Tibial nerve (tissue), 4 donors: ENCODE measurements around the gene ARL2. TPM values are rescaled to one million over a fixed set of nuclear protein-coding genes. Genes with fewer than 3 reads are reported as not detected.

Experiments
- DNase-seq, 2 donors: peaks; one replicate each; pipeline ENCODE4 v3.0.0-alpha.2; 2019; ENCODE audit warnings: low spot score in 2 of 2
- H3K27ac ChIP-seq, 4 donors: fragments of 200-600 bp; sonication (generic) in 3 of 4; one replicate each; pipeline ENCODE4 v1.5.1; 2017 to 2019; ENCODE audit warnings: mild to moderate bottlenecking in 1 of 4
- H3K27me3 ChIP-seq, 2 donors: fragments of 200-600 bp; sonication (generic) in 1 of 2; one replicate each; pipeline versions ENCODE4 v1.5.1 to v1.6.0; 2017 to 2019
- H3K36me3 ChIP-seq, 3 donors: fragments of 200-600 bp; sonication (generic); one replicate each; pipeline ENCODE4 v1.5.1; 2018 to 2019
- H3K4me1 ChIP-seq, 4 donors: fragments of 200-600 bp; sonication (generic) in 3 of 4; one replicate each; pipeline ENCODE4 v1.5.1; 2017 to 2019
- H3K4me3 ChIP-seq, 4 donors: fragments of 200-600 bp; sonication (generic) in 3 of 4; one replicate each; pipeline ENCODE4 v1.5.1; 2017 to 2019; ENCODE audit warnings: mild to moderate bottlenecking in 1 of 4, moderate library complexity in 1 of 4
- H3K9me3 ChIP-seq, 4 donors: fragments of 200-600 bp; sonication (generic) in 3 of 4; one replicate each; pipeline ENCODE4 v1.5.1; 2017 to 2019
- EP300 ChIP-seq, 2 donors: sonication (generic); formaldehyde crosslinking; IDR thresholded peaks; one replicate each; pipeline ENCODE4 v1.6.1; 2017; ENCODE audit warnings: antibody characterized with exemption in 2 of 2, mild to moderate bottlenecking in 1 of 2
- POLR2A ChIP-seq, 2 donors: fragments of 450-650 bp; IDR thresholded peaks; one replicate each; pipeline ENCODE4 v1.6.1; 2017; ENCODE audit warnings: antibody characterized with exemption in 2 of 2, mild to moderate bottlenecking in 2 of 2, moderate library complexity in 2 of 2
- WGBS, 2 donors: methylation state at CpG; one replicate each; pipeline ENCODE4 v1.1.5; 2018; 5-methylcytosine and 5-hydroxymethylcytosine counted together
- total RNA-seq, 4 donors: library from RNA; depleted of rRNA; stranded (reverse); fragments of >200 nt; gene quantifications; one replicate each; pipeline ENCODE4 v1.1.0, GENCODE V29; 2016
- TF ChIP-seq, protein P1 (sequence below), 5 experiments: fragments of 200-600 bp in 3 of 5; fragments of 450-650 bp in 2 of 5; sonication (generic) in 3 of 5; IDR thresholded peaks; one replicate each; pipeline ENCODE4 v1.5.1; 2016 to 2019; ENCODE audit warnings: antibody characterized with exemption in 5 of 5, mild to moderate bottlenecking in 3 of 5, moderate library complexity in 2 of 5

The ARL2 gene
- total RNA-seq, 4 donors from 2014 or later: 174 to 267 (median 193) TPM

GRCh38 chr11:65008016-65008415 lies 5.9 kb upstream of the ARL2 start:
- DNase-seq: no peak
- Histone ChIP-seq H3K4me3 (no peak overlapping the region), H3K4me1 (peaks cover 0 to 2% (median under 1%) of the 10 kb centered on the region in 4 donors), H3K27me3 (no peaks in the 10 kb centered on the region), H3K27ac (no peak overlapping the region), H3K9me3 (no peaks in the 10 kb centered on the region), H3K36me3 (no peaks in the 10 kb centered on the region)
- 68 to 72% methylated on average over 7 of the region's 7 CpGs for WGBS, 2 donors
- no peak for TF ChIP-seq EP300 (IDR thresholded peaks at IDR 0.05)
- no peak for TF ChIP-seq POLR2A (IDR thresholded peaks at IDR 0.05)
- TF ChIP-seq, protein P1, sequence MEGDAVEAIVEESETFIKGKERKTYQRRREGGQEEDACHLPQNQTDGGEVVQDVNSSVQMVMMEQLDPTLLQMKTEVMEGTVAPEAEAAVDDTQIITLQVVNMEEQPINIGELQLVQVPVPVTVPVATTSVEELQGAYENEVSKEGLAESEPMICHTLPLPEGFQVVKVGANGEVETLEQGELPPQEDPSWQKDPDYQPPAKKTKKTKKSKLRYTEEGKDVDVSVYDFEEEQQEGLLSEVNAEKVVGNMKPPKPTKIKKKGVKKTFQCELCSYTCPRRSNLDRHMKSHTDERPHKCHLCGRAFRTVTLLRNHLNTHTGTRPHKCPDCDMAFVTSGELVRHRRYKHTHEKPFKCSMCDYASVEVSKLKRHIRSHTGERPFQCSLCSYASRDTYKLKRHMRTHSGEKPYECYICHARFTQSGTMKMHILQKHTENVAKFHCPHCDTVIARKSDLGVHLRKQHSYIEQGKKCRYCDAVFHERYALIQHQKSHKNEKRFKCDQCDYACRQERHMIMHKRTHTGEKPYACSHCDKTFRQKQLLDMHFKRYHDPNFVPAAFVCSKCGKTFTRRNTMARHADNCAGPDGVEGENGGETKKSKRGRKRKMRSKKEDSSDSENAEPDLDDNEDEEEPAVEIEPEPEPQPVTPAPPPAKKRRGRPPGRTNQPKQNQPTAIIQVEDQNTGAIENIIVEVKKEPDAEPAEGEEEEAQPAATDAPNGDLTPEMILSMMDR (IDR thresholded peaks at IDR 0.05): no peak

GRCh38 chr11:65008873-65009272 lies 5.1 kb upstream of the ARL2 start:
- Histone ChIP-seq H3K4me3 (no peak overlapping the region), H3K4me1 (peaks cover 0 to 7% (median 4%) of the 10 kb centered on the region in 4 donors), H3K9me3 (no peaks in the 10 kb centered on the region), H3K27me3 (no peaks in the 10 kb centered on the region), H3K27ac (no peak overlapping the region), H3K36me3 (no peaks in the 10 kb centered on the region)
- no peak for DNase-seq
- WGBS, 2 donors: 68 to 82% methylated on average over 2 of the region's 2 CpGs
- TF ChIP-seq, protein P1 (IDR thresholded peaks at IDR 0.05): no peak
- TF ChIP-seq POLR2A (IDR thresholded peaks at IDR 0.05) (no peak), EP300 (IDR thresholded peaks at IDR 0.05) (no peak)

GRCh38 chr11:65013130-65013887 lies 651 bp upstream of the ARL2 start:
- H3K27me3 ChIP-seq: no peaks in the 10 kb centered on the region
- WGBS, 2 donors: 15 to 17% methylated on average over 15 to 18 of the region's 22 CpGs
- no peaks in the 10 kb centered on the region for H3K9me3 ChIP-seq
- H3K4me3 ChIP-seq: peak overlapping the region; percentile 67 to 93 (median 84)
- peak overlapping the region; percentile 94 to 100 (median 95) for H3K27ac ChIP-seq
- DNase-seq: peak; percentile 85 to 91
- TF ChIP-seq, protein P1 (IDR thresholded peaks at IDR 0.05): peak in 4 of 5 experiments; percentile 76 to 83 (median 80)
- TF ChIP-seq EP300 (IDR thresholded peaks at IDR 0.05) (peak in 1 of 2 donors; percentile 65), POLR2A (IDR thresholded peaks at IDR 0.05) (peak; percentile 37 to 70)
- H3K4me1 ChIP-seq: peaks cover 0 to 30% (median 15%) of the 10 kb centered on the region in 4 donors
- H3K36me3 ChIP-seq: peaks cover 0 to 5% (median 0%) of the 10 kb centered on the region in 3 donors

DNA sequence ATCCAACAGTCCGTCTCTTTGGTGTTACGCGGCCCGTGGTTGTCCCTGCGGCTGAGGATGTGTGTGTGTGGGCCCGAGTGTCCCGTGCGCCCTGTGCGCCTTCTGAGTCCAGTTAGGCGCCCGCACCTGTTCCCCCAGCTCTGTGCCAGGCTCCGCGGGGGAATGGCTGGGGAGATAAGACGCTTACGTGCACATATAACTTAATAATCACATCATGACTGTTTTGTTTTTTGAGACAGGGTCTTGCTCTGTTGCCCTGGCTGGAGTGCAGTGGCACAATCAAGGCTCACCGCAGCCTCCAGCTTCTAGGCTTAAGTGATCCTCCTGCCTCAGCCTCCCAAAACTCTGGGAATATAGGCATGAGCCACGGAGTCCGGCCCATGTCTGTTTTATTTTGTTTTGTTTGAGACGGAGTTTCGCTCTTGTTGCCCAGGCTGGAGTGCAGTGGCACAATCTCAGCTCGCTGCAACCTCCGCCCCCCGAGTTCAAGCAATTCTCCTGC lies 817 bp downstream of the ARL2 start:
- Histone ChIP-seq H3K4me1 (peaks cover 0 to 30% (median 15%) of the 10 kb centered on the region in 4 donors), H3K4me3 (peak overlapping the region; percentile 67 to 93 (median 84)), H3K27ac (peak overlapping the region; percentile 94 to 100 (median 95)), H3K36me3 (peaks cover 0 to 19% (median 0%) of the 10 kb centered on the region in 3 donors), H3K9me3 (no peaks in the 10 kb centered on the region), H3K27me3 (no peaks in the 10 kb centered on the region)
- no peak for DNase-seq
- no peak for TF ChIP-seq POLR2A (IDR thresholded peaks at IDR 0.05)
- TF ChIP-seq, protein P1 (IDR thresholded peaks at IDR 0.05): no peak
- no peak for TF ChIP-seq EP300 (IDR thresholded peaks at IDR 0.05)
- 32 to 34% methylated on average over 21 to 22 of the region's 23 CpGs for WGBS, 2 donors

DNA sequence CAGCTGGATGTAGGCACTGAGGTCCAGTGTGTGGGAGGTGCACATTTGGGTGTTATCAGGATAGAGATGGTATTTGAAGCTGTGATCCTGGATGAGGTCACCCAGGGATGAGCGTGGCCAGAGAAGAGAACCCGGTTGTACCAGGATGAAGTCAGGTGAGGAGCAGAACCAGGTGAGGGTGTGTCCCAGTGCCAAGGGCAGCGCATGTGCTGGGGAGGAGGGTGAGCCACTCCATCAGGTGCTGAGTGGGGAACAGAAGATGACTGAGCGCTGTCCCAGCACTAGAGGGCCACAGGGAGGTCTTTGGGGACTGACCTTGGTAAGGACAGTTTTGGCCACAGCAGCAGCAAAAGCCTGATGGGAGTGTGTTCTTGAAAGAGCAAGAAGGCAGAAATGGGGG lies 2.7 kb downstream of the ARL2 start:
- H3K27me3 ChIP-seq: no peaks in the 10 kb centered on the region
- H3K36me3 ChIP-seq: peaks cover 0 to 37% (median 0%) of the 10 kb centered on the region in 3 donors
- TF ChIP-seq POLR2A (IDR thresholded peaks at IDR 0.05): no peak
- TF ChIP-seq, protein P1 (IDR thresholded peaks at IDR 0.05): no peak
- no peak for TF ChIP-seq EP300 (IDR thresholded peaks at IDR 0.05)
- H3K27ac ChIP-seq: no peak overlapping the region
- WGBS, 2 donors: 89 to 97% methylated on average over 4 of the region's 4 CpGs
- peaks cover 0 to 30% (median 15%) of the 10 kb centered on the region in 4 donors for H3K4me1 ChIP-seq
- no peak overlapping the region for H3K4me3 ChIP-seq
- DNase-seq: no peak
- H3K9me3 ChIP-seq: no peaks in the 10 kb centered on the region
